AG10803 (cell line): Measurements from ENCODE around the gene GLE1.

ENCODE experiments used
- DNase-seq: peaks from one replicate; pipeline ENCODE4 v3.0.0; 2010; ENCODE audit warnings: low read depth
- H3K4me3 ChIP-seq: 2 replicates; pipeline ENCODE4 v1.5.1; 2011; ENCODE audit warnings: mild to moderate bottlenecking, low read length, control low read depth
- CTCF ChIP-seq: conservative IDR thresholded peaks from 2 replicates; pipeline ENCODE4 v1.5.1; 2011; ENCODE audit warnings: mild to moderate bottlenecking, low read length, control low read depth, inconsistent platforms

The GLE1 gene

GRCh38 chr9:128469070-128469469 is 35.4 kb upstream of the GLE1 start:
- DNase-seq: no peak
- no peak for TF ChIP-seq CTCF
- no peak overlapping the region for H3K4me3 ChIP-seq

- DNase-seq: peak; percentile 87
- no peak for TF ChIP-seq CTCF
- no peak overlapping the region for H3K4me3 ChIP-seq
Measured at GRCh38 chr9:128470560-128470959, 34.0 kb upstream of the GLE1 start.

GRCh38 chr9:128473104-128473503 is 31.4 kb upstream of the GLE1 start:
- no peak for TF ChIP-seq CTCF
- no peak for DNase-seq

GRCh38 chr9:128475867-128476266 is 28.7 kb upstream of the GLE1 start:
- no peak overlapping the region for H3K4me3 ChIP-seq
- no peak for DNase-seq
- no peak for TF ChIP-seq CTCF

More at GRCh38 chr9:128473104-128473503, 31.4 kb upstream of the GLE1 start:
- H3K4me3 ChIP-seq: no peak overlapping the region

GRCh38 chr9:128479262-128479661 is 25.3 kb upstream of the GLE1 start:
- no peak for DNase-seq
- no peak overlapping the region for H3K4me3 ChIP-seq
- TF ChIP-seq CTCF: no peak

- DNase-seq: no peak
- TF ChIP-seq CTCF: no peak
- no peak overlapping the region for H3K4me3 ChIP-seq
Measured at GRCh38 chr9:128481561-128481960, 23.0 kb upstream of the GLE1 start.

- DNase-seq: no peak
- no peak for TF ChIP-seq CTCF
- no peak overlapping the region for H3K4me3 ChIP-seq
Measured at GRCh38 chr9:128482186-128482585, 22.3 kb upstream of the GLE1 start.
